Smooth muscle cell of the brain vasculature (primary cell): ENCODE measurements around the gene IGFBPL1.
"Not testable (repeated sequence)": the region's sequence is repeated elsewhere in the genome, so short reads cannot be mapped to it uniquely, and the experiment has no call there.

Source experiments
- DNase-seq: peaks from one replicate; pipeline ENCODE4 v3.0.0-alpha.2; 2012; ENCODE audit warnings: low read depth, low spot score

The IGFBPL1 gene

GRCh38 chr9:38380230-38380871 lies 43.9 kb downstream of the IGFBPL1 start:
- no peak for DNase-seq

GRCh38 chr9:38377336-38378083 lies 46.7 kb downstream of the IGFBPL1 start:
- not testable (repeated sequence) for DNase-seq

- no peak for DNase-seq
Measured at GRCh38 chr9:38376021-38376670, 48.1 kb downstream of the IGFBPL1 start.

GRCh38 chr9:38375572-38375963 lies 48.7 kb downstream of the IGFBPL1 start:
- DNase-seq = no peak

GRCh38 chr9:38374847-38375571 lies 49.2 kb downstream of the IGFBPL1 start:
- DNase-seq = no peak

GRCh38 chr9:38373679-38374078 lies 50.6 kb downstream of the IGFBPL1 start:
- no peak for DNase-seq

- DNase-seq = no peak
Measured at GRCh38 chr9:38372762-38373619, 51.3 kb downstream of the IGFBPL1 start.

GRCh38 chr9:38371495-38371894 lies 52.8 kb downstream of the IGFBPL1 start:
- DNase-seq = no peak

GRCh38 chr9:38370176-38370575 lies 54.1 kb downstream of the IGFBPL1 start:
- no peak for DNase-seq

GRCh38 chr9:38368731-38369130 lies 55.5 kb downstream of the IGFBPL1 start:
- DNase-seq = no peak

- DNase-seq = no peak
Measured at GRCh38 chr9:38367898-38368297, 56.4 kb downstream of the IGFBPL1 start.

GRCh38 chr9:38363589-38363925 lies 60.7 kb downstream of the IGFBPL1 start:
- DNase-seq = no peak

GRCh38 chr9:38362852-38363588 lies 61.2 kb downstream of the IGFBPL1 start:
- no peak for DNase-seq

GRCh38 chr9:38361473-38361850 lies 62.8 kb downstream of the IGFBPL1 start:
- no peak for DNase-seq

GRCh38 chr9:38360839-38361472 lies 63.3 kb downstream of the IGFBPL1 start:
- no peak for DNase-seq

- no peak for DNase-seq
Measured at GRCh38 chr9:38359689-38360385, 64.4 kb downstream of the IGFBPL1 start.

GRCh38 chr9:38359297-38359653 lies 65.0 kb downstream of the IGFBPL1 start:
- DNase-seq = no peak

- DNase-seq = no peak
Measured at GRCh38 chr9:38358390-38359296, 65.6 kb downstream of the IGFBPL1 start.
